SK-N-SH treated with all-trans-retinoic acid at 6 μM for 48 hours (cell line): ENCODE results near the gene RAB39A.

Experiments
- ATAC-seq: fragments of 200-7000 bp; cut with Tn5 transposase; 3 replicates; pipeline ENCODE4 v1.9.1; 2020; ENCODE audit warnings: mild to moderate bottlenecking, moderate library complexity
- ARNTL ChIP-seq: fragments of 450-650 bp; formaldehyde crosslinking; IDR thresholded peaks from 2 replicates; pipeline ENCODE4 v1.5.0; 2020; ENCODE audit warnings: low read depth, mild to moderate bottlenecking, moderate library complexity, borderline replicate concordance
- CSRNP3 ChIP-seq: fragments of 250-450 bp; sonication (Bioruptor Pico); IDR thresholded peaks from 2 replicates; pipeline ENCODE4 v1.5.1; 2021; ENCODE audit warnings: mild to moderate bottlenecking, moderate library complexity
- ESRRG ChIP-seq: fragments of 250-450 bp; sonication (Bioruptor Pico); IDR thresholded peaks from 2 replicates; pipeline ENCODE4 v1.6.1; 2021; ENCODE audit warnings: mild to moderate bottlenecking
- GLIS3 ChIP-seq: fragments of 250-450 bp; sonication (Bioruptor Pico); IDR thresholded peaks from 2 replicates; pipeline ENCODE4 v1.5.0; 2020; ENCODE audit warnings: mild to moderate bottlenecking, moderate library complexity
- ISL1 ChIP-seq: fragments of 250-450 bp; sonication (Bioruptor Pico); IDR thresholded peaks from 2 replicates; pipeline ENCODE4 v2.1.2; 2022; ENCODE audit warnings: mild to moderate bottlenecking, moderate library complexity
- OSR1 ChIP-seq: fragments of 250-450 bp; sonication (Bioruptor Pico); IDR thresholded peaks from 2 replicates; pipeline ENCODE4 v1.8.0; 2022; ENCODE audit warnings: moderate library complexity, mild to moderate bottlenecking, inconsistent platforms
- POU6F1 ChIP-seq: fragments of 250-450 bp; sonication (Bioruptor Pico); IDR thresholded peaks from 2 replicates; pipeline ENCODE4 v1.8.0; 2021; ENCODE audit warnings: low read depth, mild to moderate bottlenecking, moderate library complexity, borderline replicate concordance
- PPARA ChIP-seq: fragments of 250-450 bp; sonication (Bioruptor Pico); IDR thresholded peaks from 2 replicates; pipeline ENCODE4 v1.5.0; 2020; ENCODE audit warnings: mild to moderate bottlenecking, borderline replicate concordance
- RARB ChIP-seq: fragments of 250-450 bp; sonication (Bioruptor Pico); IDR thresholded peaks from 2 replicates; pipeline ENCODE4 v1.8.0; 2021; ENCODE audit warnings: mild to moderate bottlenecking, moderate library complexity
- TCF4 ChIP-seq: fragments of 250-450 bp; sonication (Bioruptor Pico); IDR thresholded peaks from 2 replicates; pipeline ENCODE4 v1.8.0; 2021; ENCODE audit warnings: mild to moderate bottlenecking, moderate library complexity, borderline replicate concordance
- TOX ChIP-seq: fragments of 250-450 bp; sonication (Bioruptor Pico); IDR thresholded peaks from 2 replicates; pipeline ENCODE4 v1.8.0; 2021; ENCODE audit warnings: mild to moderate bottlenecking, moderate library complexity, borderline replicate concordance
- ZC3H10 ChIP-seq: fragments of 250-450 bp; sonication (Bioruptor Pico); IDR thresholded peaks from 2 replicates; pipeline ENCODE4 v1.5.1; 2021; ENCODE audit warnings: mild to moderate bottlenecking, moderate library complexity
- ZNF70 ChIP-seq: fragments of 450-650 bp; formaldehyde crosslinking; IDR thresholded peaks from 2 replicates; pipeline ENCODE4 v1.5.0; 2020; ENCODE audit warnings: mild to moderate bottlenecking, moderate library complexity
- ZNF8 ChIP-seq: fragments of 450-650 bp; formaldehyde crosslinking; IDR thresholded peaks from 2 replicates; pipeline ENCODE4 v1.5.0; 2020; ENCODE audit warnings: mild to moderate bottlenecking, moderate library complexity
- TF ChIP-seq, protein P1 (sequence below): fragments of 250-450 bp; sonication (Bioruptor Pico); IDR thresholded peaks from 2 replicates; pipeline ENCODE4 v1.8.0; 2020; ENCODE audit warnings: mild to moderate bottlenecking, moderate library complexity, borderline replicate concordance
- TF ChIP-seq, protein P2 (sequence below): fragments of 250-450 bp; sonication (Bioruptor Pico); IDR thresholded peaks from 2 replicates; pipeline ENCODE4 v1.5.0; 2020; ENCODE audit warnings: mild to moderate bottlenecking, moderate library complexity
- TF ChIP-seq, protein P3 (sequence below): fragments of 250-450 bp; sonication (Bioruptor Pico); IDR thresholded peaks from 2 replicates; pipeline ENCODE4 v1.5.1; 2020; ENCODE audit warnings: low read depth, mild to moderate bottlenecking, moderate library complexity

Gene RAB39A

GRCh38 chr11:107969219-107969618 is 41.0 kb downstream of the RAB39A start:
- ATAC-seq: peak; percentile 75
- no peak for TF ChIP-seq ZC3H10 (CRISPR knock-in tag)
- TF ChIP-seq, protein P1, sequence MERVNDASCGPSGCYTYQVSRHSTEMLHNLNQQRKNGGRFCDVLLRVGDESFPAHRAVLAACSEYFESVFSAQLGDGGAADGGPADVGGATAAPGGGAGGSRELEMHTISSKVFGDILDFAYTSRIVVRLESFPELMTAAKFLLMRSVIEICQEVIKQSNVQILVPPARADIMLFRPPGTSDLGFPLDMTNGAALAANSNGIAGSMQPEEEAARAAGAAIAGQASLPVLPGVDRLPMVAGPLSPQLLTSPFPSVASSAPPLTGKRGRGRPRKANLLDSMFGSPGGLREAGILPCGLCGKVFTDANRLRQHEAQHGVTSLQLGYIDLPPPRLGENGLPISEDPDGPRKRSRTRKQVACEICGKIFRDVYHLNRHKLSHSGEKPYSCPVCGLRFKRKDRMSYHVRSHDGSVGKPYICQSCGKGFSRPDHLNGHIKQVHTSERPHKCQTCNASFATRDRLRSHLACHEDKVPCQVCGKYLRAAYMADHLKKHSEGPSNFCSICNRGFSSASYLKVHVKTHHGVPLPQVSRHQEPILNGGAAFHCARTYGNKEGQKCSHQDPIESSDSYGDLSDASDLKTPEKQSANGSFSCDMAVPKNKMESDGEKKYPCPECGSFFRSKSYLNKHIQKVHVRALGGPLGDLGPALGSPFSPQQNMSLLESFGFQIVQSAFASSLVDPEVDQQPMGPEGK (CRISPR knock-in tag): no peak
- no peak for TF ChIP-seq ARNTL (CRISPR knock-in tag)
- no peak for TF ChIP-seq ZNF70 (CRISPR knock-in tag)
- no peak for TF ChIP-seq TOX (CRISPR knock-in tag)
- no peak for TF ChIP-seq GLIS3 (CRISPR knock-in tag)
- no peak for TF ChIP-seq TCF4 (CRISPR knock-in tag)
- no peak for TF ChIP-seq RARB (CRISPR knock-in tag)
- TF ChIP-seq, protein P2, sequence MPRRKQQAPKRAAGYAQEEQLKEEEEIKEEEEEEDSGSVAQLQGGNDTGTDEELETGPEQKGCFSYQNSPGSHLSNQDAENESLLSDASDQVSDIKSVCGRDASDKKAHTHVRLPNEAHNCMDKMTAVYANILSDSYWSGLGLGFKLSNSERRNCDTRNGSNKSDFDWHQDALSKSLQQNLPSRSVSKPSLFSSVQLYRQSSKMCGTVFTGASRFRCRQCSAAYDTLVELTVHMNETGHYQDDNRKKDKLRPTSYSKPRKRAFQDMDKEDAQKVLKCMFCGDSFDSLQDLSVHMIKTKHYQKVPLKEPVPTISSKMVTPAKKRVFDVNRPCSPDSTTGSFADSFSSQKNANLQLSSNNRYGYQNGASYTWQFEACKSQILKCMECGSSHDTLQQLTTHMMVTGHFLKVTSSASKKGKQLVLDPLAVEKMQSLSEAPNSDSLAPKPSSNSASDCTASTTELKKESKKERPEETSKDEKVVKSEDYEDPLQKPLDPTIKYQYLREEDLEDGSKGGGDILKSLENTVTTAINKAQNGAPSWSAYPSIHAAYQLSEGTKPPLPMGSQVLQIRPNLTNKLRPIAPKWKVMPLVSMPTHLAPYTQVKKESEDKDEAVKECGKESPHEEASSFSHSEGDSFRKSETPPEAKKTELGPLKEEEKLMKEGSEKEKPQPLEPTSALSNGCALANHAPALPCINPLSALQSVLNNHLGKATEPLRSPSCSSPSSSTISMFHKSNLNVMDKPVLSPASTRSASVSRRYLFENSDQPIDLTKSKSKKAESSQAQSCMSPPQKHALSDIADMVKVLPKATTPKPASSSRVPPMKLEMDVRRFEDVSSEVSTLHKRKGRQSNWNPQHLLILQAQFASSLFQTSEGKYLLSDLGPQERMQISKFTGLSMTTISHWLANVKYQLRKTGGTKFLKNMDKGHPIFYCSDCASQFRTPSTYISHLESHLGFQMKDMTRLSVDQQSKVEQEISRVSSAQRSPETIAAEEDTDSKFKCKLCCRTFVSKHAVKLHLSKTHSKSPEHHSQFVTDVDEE (CRISPR knock-in tag): no peak

GRCh38 chr11:107970049-107970448 is 41.8 kb downstream of the RAB39A start:
- no peak for ATAC-seq
- TF ChIP-seq TOX (CRISPR knock-in tag) (no peak), POU6F1 (no peak), OSR1 (no peak), TCF4 (CRISPR knock-in tag) (no peak), PPARA (CRISPR knock-in tag) (no peak), ISL1 (CRISPR knock-in tag) (no peak), RARB (CRISPR knock-in tag) (no peak), ESRRG (CRISPR knock-in tag) (no peak), ZNF70 (CRISPR knock-in tag) (no peak), CSRNP3 (CRISPR knock-in tag) (no peak), ZNF8 (CRISPR knock-in tag) (no peak)
- TF ChIP-seq, protein P2 (CRISPR knock-in tag): no peak
- TF ChIP-seq, protein P3, sequence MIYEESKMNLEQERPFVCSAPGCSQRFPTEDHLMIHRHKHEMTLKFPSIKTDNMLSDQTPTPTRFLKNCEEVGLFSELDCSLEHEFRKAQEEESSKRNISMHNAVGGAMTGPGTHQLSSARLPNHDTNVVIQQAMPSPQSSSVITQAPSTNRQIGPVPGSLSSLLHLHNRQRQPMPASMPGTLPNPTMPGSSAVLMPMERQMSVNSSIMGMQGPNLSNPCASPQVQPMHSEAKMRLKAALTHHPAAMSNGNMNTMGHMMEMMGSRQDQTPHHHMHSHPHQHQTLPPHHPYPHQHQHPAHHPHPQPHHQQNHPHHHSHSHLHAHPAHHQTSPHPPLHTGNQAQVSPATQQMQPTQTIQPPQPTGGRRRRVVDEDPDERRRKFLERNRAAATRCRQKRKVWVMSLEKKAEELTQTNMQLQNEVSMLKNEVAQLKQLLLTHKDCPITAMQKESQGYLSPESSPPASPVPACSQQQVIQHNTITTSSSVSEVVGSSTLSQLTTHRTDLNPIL (CRISPR knock-in tag): no peak

DNA sequence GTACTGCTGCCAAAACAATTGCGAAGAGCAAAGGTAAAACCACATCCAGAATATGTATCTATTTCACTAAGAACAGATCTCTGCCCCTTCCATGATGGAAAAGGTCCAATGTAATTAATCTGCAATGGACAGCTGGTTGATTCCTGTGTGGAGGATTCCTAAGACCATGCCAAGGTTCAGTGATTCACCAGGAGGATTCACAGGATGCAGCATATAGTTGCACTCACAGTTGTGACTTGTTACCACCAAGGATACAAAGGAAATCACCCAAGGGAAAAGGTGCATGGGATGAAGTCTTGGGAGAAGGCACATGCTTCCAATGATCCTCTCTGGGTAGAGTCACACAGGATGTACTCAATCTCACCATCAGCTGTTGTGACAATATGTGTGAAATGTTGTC is 45.4 kb downstream of the RAB39A start:
- TF ChIP-seq ISL1 (CRISPR knock-in tag): no peak
- ATAC-seq: no peak
